GM21515 (cell line): ENCODE measurements around the gene ZKSCAN4.

Experiments
- ATAC-seq: cut with Tn5 transposase; IDR thresholded peaks from one replicate; pipeline ENCODE4 v1.9.1; 2021; ENCODE audit not compliant: unreplicated experiment

The ZKSCAN4 gene

DNA sequence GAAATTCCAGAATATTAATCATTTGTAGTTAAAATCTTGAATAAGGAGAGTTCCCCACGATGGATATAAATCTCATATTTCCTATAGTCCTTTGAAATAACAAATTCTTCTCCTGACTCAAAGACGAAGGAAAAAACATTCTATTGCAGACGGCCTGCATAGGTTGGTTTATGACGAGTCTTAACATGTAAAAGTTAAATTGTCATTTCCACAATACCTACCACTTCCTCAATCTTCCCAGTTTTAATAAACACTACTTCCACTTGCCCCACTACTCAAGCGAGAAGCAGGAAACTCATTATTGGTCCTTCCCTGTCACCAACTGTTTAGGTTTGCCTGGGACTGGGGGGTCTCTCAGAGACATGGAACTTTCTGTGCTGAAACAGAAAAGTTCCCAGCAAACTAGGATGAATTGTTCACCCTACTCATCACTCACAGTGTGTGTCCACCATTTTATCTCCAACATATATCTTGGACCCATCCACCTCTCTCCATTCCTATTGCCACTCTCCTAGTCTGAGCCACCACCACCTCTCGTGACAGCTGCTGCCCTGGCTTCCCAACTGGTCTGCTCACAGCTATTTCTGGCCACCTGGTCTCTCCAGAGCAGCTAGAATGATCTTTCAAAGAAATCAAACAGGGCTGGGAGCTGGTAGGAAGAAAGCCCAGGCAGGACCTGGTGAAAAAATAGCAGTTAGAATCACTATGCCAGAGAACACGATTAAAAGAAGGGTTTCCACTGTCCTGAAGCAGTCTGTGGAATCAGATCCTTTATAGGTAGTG is 42.1 kb downstream of the ZKSCAN4 start:
- ATAC-seq = no peak

GRCh38 chr6:28208111-28208659 is 43.9 kb downstream of the ZKSCAN4 start:
- ATAC-seq = no peak

DNA sequence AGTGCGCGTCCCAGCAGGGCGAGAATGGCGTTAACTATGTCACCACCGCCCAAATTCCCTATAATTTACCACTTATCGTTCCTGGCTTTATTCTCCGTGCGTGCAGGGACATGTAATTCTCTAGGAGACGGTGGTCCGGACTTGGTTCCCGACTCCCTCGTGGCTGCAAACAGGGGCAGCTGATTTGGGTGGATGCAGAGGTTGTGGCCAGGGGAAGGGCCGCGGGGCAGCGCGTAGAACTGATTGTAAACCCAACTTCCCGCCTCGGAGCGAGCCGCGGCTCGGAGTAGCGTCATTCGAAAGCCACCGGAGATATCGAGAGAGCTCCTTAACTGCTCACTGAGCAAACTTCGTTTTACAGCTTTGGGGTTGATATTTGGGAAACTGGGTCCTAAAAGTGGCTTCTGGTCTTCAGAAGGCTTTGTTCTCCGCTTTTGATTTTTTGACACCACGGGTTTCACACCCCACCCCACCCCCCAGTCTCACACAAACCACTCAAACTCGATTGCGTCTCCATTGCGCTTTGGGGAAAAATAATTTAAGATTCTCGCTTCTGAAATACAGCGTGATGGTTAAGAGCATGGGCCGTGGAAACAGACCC is 44.5 kb downstream of the ZKSCAN4 start:
- no peak for ATAC-seq

DNA sequence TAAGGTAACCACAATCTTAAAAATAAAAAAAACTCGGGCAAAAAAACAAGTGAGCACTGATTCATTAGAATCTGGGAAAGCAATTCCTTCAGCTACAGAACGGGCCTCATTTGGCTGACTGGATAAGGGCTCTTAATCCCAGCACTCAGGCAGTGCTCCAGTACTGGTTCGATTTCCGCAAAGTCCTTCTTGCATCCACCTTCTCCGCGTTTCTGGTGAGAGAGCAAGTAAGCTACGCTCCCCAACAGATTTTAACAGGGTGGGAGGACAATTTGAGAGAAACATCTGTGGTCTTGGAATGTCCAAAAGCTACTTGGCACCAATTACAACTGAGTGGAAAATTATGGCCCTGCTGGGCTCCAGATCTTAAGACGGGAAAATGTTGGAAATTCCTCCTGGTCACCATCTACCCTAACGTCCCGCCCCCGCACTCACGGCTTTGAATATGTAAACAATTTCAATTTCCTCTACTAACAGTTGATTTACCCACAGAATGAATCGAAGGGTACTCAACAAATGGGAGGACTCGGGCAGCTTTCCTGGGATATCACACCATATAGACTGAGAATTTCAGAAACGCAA is 45.0 kb downstream of the ZKSCAN4 start:
- no peak for ATAC-seq

DNA sequence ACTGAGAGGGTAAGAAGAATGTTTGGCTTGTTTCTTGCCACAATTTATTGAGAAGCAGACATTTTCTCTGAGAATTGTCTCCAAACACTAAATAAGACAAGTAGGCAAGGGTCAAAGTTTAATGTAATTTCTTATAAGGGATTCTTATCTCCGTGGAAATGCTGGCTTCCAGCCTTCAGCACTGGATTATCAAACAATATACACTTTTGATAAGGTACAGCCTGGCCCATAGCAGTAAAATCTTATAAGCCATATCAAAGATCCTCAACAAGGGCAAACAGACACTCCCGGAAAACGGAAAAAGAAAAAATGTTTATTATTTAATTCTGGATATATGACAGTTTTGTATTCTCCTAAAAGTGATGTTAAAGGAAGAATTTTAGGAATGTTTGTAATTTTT is 45.5 kb downstream of the ZKSCAN4 start:
- ATAC-seq = no peak

- ATAC-seq = no peak
Measured at GRCh38 chr6:28205879-28206278, 46.2 kb downstream of the ZKSCAN4 start.

DNA sequence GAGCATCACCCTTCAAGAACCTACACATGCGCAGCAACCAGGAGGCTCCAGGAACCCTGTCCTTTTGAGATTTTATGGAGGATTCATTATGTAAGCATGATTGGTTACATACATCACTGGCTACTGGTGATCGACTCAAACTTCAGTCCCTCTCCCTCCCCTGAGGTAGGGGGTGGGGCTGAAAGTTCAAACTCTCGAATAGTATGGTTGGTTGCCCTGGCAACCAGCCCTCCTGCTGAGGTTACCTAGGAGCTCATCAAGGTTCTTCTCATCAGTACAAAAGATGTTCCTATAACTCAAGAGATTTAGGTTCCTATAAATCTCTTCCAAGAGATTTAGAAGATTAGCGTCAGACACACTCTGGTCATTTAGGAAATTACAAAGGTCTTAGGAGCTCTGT is 48.9 kb downstream of the ZKSCAN4 start:
- no peak for ATAC-seq

- no peak for ATAC-seq
Measured at GRCh38 chr6:28200020-28200419, 52.0 kb downstream of the ZKSCAN4 start.
